ENCODE measurements around the gene HSPA14.

DNA sequence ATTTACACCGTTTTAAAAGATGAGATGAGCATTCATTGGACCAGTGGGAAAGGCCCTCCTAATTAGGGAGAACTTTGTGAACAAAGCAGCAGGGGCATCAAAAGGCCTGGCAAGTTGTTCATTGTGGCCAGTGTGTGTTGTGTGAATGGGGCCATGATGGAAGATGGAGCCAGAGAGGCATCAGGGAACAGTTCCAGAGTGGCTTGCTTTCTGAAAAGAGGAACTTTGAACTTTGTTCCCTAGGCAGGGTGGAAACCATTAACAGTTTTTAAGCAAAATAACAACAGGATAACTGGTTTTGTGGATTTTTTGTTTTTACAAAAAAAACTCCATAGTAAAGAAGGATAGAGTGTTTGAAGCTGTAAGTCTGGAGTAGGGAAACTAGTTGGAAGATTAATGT is 53.0 kb downstream of the HSPA14 start:
- TF ChIP-seq EZH2phosphoT487 (IDR thresholded peaks at IDR 0.05; ENCODE audit: borderline replicate concordance, low read length): no peak
- TF ChIP-seq, protein P1, sequence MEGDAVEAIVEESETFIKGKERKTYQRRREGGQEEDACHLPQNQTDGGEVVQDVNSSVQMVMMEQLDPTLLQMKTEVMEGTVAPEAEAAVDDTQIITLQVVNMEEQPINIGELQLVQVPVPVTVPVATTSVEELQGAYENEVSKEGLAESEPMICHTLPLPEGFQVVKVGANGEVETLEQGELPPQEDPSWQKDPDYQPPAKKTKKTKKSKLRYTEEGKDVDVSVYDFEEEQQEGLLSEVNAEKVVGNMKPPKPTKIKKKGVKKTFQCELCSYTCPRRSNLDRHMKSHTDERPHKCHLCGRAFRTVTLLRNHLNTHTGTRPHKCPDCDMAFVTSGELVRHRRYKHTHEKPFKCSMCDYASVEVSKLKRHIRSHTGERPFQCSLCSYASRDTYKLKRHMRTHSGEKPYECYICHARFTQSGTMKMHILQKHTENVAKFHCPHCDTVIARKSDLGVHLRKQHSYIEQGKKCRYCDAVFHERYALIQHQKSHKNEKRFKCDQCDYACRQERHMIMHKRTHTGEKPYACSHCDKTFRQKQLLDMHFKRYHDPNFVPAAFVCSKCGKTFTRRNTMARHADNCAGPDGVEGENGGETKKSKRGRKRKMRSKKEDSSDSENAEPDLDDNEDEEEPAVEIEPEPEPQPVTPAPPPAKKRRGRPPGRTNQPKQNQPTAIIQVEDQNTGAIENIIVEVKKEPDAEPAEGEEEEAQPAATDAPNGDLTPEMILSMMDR (IDR thresholded peaks at IDR 0.05; ENCODE audit: low read depth, low read length, poor library complexity, severe bottlenecking): no peak
